Uterus (tissue), 2 donors: Measurements from ENCODE around the gene PDZD4.

Source experiments
- POLR2A ChIP-seq, 2 donors: fragments of 450-650 bp; IDR thresholded peaks; one replicate each; pipeline ENCODE4 v1.6.1; 2016; ENCODE audit warnings: antibody characterized with exemption in 2 of 2, mild to moderate bottlenecking in 1 of 2, moderate library complexity in 1 of 2
- TF ChIP-seq, protein P1 (sequence below), 4 experiments: fragments of 200-600 bp in 2 of 4; fragments of 450-650 bp in 2 of 4; sonication (generic) in 2 of 4; IDR thresholded peaks; one replicate each; pipeline ENCODE4 v1.5.1; 2016 to 2019; ENCODE audit warnings: antibody characterized with exemption in 4 of 4, mild to moderate bottlenecking in 2 of 4, moderate library complexity in 1 of 4

DNA sequence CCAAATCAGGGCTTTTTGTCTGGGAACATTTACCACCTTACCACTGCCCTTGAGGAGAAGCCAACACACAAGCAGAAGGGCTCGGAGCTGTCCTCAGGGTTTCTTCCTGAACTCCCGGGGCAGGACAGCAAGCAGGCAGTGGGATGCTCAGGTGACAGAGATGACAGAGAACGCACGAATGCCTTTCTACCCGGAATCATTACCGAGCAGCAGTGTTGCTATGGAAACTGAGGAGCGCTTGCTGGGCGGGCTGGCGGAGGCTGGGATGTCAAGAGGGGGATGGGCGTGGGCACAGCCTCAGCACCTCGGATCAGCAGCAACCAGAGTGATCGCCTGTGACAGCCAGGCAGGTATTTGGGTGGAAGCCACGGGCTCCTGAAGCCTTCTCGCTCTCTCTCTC lies 18.1 kb downstream of the PDZD4 start:
- TF ChIP-seq, protein P1, sequence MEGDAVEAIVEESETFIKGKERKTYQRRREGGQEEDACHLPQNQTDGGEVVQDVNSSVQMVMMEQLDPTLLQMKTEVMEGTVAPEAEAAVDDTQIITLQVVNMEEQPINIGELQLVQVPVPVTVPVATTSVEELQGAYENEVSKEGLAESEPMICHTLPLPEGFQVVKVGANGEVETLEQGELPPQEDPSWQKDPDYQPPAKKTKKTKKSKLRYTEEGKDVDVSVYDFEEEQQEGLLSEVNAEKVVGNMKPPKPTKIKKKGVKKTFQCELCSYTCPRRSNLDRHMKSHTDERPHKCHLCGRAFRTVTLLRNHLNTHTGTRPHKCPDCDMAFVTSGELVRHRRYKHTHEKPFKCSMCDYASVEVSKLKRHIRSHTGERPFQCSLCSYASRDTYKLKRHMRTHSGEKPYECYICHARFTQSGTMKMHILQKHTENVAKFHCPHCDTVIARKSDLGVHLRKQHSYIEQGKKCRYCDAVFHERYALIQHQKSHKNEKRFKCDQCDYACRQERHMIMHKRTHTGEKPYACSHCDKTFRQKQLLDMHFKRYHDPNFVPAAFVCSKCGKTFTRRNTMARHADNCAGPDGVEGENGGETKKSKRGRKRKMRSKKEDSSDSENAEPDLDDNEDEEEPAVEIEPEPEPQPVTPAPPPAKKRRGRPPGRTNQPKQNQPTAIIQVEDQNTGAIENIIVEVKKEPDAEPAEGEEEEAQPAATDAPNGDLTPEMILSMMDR (IDR thresholded peaks at IDR 0.05) = no peak
- no peak for TF ChIP-seq POLR2A (IDR thresholded peaks at IDR 0.05)
